ENCODE results near the gene USP6NL.

The USP6NL gene

GRCh38 chr10:11570751-11571150 lies 40.7 kb downstream of the USP6NL start:
- CTCF ChIA-PET = interaction anchor here (1.4 kb wide), 1 partner anchor 10 kb away, joined by 4 read pairs; no protein-coding TSS in a partner anchor

GRCh38 chr10:11569471-11569870 lies 42.0 kb downstream of the USP6NL start:
- no peak for TF ChIP-seq CTBP1 (IDR thresholded peaks at IDR 0.05; ENCODE audit: borderline replicate concordance)
- TF ChIP-seq TARDBP (IDR thresholded peaks at IDR 0.05) = no peak
- no peak for TF ChIP-seq SUZ12 (IDR thresholded peaks at IDR 0.05)
- TF ChIP-seq FOXA1 (IDR thresholded peaks at IDR 0.05) = no peak
- TF ChIP-seq HDGF (IDR thresholded peaks at IDR 0.05; ENCODE audit: borderline replicate concordance) = no peak
- TF ChIP-seq ELF4 (IDR thresholded peaks at IDR 0.05) = no peak
- no peak for TF ChIP-seq ZNF384 (IDR thresholded peaks at IDR 0.05)
- no peak for TF ChIP-seq FOXK2 (IDR thresholded peaks at IDR 0.05)
- no peak for TF ChIP-seq ARNT (IDR thresholded peaks at IDR 0.05)
- TF ChIP-seq NFRKB (IDR thresholded peaks at IDR 0.05) = no peak
- TF ChIP-seq LEF1 (IDR thresholded peaks at IDR 0.05; ENCODE audit: borderline replicate concordance) = no peak
- POLR2A ChIA-PET = no interaction called here
- no peak for DNase-seq (ENCODE audit: extremely low spot score)
- CTCF ChIA-PET = interaction anchor here (1.4 kb wide), 1 partner anchor 9 kb away, joined by 4 read pairs; no protein-coding TSS in a partner anchor

More at GRCh38 chr10:11570751-11571150, 40.7 kb downstream of the USP6NL start:
- TF ChIP-seq BHLHE40 (IDR thresholded peaks at IDR 0.05; ENCODE audit: borderline replicate concordance) (no peak), TARDBP (IDR thresholded peaks at IDR 0.05) (no peak), L3MBTL2 (conservative IDR thresholded peaks at IDR 0.05) (no peak), LEF1 (IDR thresholded peaks at IDR 0.05; ENCODE audit: borderline replicate concordance) (no peak), SP1 (IDR thresholded peaks at IDR 0.05) (no peak), CTBP1 (IDR thresholded peaks at IDR 0.05; ENCODE audit: borderline replicate concordance) (no peak), FOXK2 (IDR thresholded peaks at IDR 0.05) (no peak), ELF4 (IDR thresholded peaks at IDR 0.05) (no peak), SUZ12 (IDR thresholded peaks at IDR 0.05) (no peak), NFRKB (IDR thresholded peaks at IDR 0.05) (no peak)
- TF ChIP-seq, protein P1, sequence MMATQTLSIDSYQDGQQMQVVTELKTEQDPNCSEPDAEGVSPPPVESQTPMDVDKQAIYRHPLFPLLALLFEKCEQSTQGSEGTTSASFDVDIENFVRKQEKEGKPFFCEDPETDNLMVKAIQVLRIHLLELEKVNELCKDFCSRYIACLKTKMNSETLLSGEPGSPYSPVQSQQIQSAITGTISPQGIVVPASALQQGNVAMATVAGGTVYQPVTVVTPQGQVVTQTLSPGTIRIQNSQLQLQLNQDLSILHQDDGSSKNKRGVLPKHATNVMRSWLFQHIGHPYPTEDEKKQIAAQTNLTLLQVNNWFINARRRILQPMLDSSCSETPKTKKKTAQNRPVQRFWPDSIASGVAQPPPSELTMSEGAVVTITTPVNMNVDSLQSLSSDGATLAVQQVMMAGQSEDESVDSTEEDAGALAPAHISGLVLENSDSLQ (IDR thresholded peaks at IDR 0.05) = no peak
- no peak for DNase-seq (ENCODE audit: extremely low spot score)
- POLR2A ChIA-PET = no interaction called here

DNA sequence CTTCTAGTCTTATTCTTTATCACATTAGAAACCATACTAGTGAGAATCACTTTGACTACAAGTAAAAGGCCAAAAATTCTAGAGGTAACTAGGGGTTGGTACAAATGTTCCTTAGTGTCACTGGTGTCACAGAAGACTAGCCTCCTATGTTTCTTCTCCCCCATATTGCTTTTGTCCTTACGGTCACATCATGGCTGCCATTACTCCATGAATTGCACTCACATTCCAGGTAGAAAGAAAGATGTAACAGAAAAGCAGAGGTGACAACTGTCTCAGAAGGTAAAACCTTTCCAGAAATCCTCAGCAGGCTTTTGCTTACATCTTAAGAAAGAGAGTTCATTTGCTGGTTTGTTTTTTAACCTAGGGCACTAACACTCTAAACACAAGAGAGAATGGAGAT lies 42.9 kb downstream of the USP6NL start:
- ChIA-PET CTCF (no interaction called here), POLR2A (no interaction called here)
- TF ChIP-seq, protein P1 (IDR thresholded peaks at IDR 0.05) = no peak
- TF ChIP-seq ARNT (IDR thresholded peaks at IDR 0.05) (no peak), FOXA1 (IDR thresholded peaks at IDR 0.05) (no peak), SUZ12 (IDR thresholded peaks at IDR 0.05) (no peak), ZNF384 (IDR thresholded peaks at IDR 0.05) (no peak), SP1 (IDR thresholded peaks at IDR 0.05) (no peak)
- no peak for DNase-seq (ENCODE audit: extremely low spot score)

GRCh38 chr10:11564741-11565140 lies 46.7 kb downstream of the USP6NL start:
- CTCF ChIA-PET = no interaction called here
- TF ChIP-seq, protein P1 (IDR thresholded peaks at IDR 0.05) = no peak
- no peak for TF ChIP-seq CTBP1 (IDR thresholded peaks at IDR 0.05; ENCODE audit: borderline replicate concordance)
- no peak for TF ChIP-seq L3MBTL2 (conservative IDR thresholded peaks at IDR 0.05)
- no peak for TF ChIP-seq ZNF384 (IDR thresholded peaks at IDR 0.05)
- TF ChIP-seq FOXM1 (IDR thresholded peaks at IDR 0.05; ENCODE audit: borderline replicate concordance) = no peak
- no peak for TF ChIP-seq LEF1 (IDR thresholded peaks at IDR 0.05; ENCODE audit: borderline replicate concordance)
- no peak for TF ChIP-seq ARNT (IDR thresholded peaks at IDR 0.05)
- TF ChIP-seq BHLHE40 (IDR thresholded peaks at IDR 0.05; ENCODE audit: borderline replicate concordance) = no peak
- TF ChIP-seq ELF4 (IDR thresholded peaks at IDR 0.05) = no peak
- no peak for DNase-seq (ENCODE audit: extremely low spot score)
- POLR2A ChIA-PET = no interaction called here

- no peak for DNase-seq (ENCODE audit: extremely low spot score)
- TF ChIP-seq FOXA1 (IDR thresholded peaks at IDR 0.05) (no peak), SP1 (IDR thresholded peaks at IDR 0.05) (no peak), L3MBTL2 (conservative IDR thresholded peaks at IDR 0.05) (no peak), CTBP1 (IDR thresholded peaks at IDR 0.05; ENCODE audit: borderline replicate concordance) (no peak), SUZ12 (IDR thresholded peaks at IDR 0.05) (no peak), FOXM1 (IDR thresholded peaks at IDR 0.05; ENCODE audit: borderline replicate concordance) (no peak), TARDBP (IDR thresholded peaks at IDR 0.05) (no peak), HDGF (IDR thresholded peaks at IDR 0.05; ENCODE audit: borderline replicate concordance) (no peak), ZNF384 (IDR thresholded peaks at IDR 0.05) (no peak), LEF1 (IDR thresholded peaks at IDR 0.05; ENCODE audit: borderline replicate concordance) (no peak), FOXK2 (IDR thresholded peaks at IDR 0.05) (no peak), NFRKB (IDR thresholded peaks at IDR 0.05) (no peak), ELF4 (IDR thresholded peaks at IDR 0.05) (no peak), ARNT (IDR thresholded peaks at IDR 0.05) (no peak), BHLHE40 (IDR thresholded peaks at IDR 0.05; ENCODE audit: borderline replicate concordance) (no peak)
- TF ChIP-seq, protein P1 (IDR thresholded peaks at IDR 0.05) = no peak
- ChIA-PET CTCF (no interaction called here), POLR2A (no interaction called here)
These were observed 47.5 kb downstream of the USP6NL start for GRCh38 chr10:11563936-11564335.

GRCh38 chr10:11562888-11563287 lies 48.6 kb downstream of the USP6NL start:
- CTCF ChIA-PET = interaction anchor here (0.6 kb wide), 1 partner anchor 585 kb away, joined by 7 read pairs; no protein-coding TSS in a partner anchor
- POLR2A ChIA-PET = no interaction called here
- no peak for DNase-seq (ENCODE audit: extremely low spot score)
- no peak for TF ChIP-seq ARNT (IDR thresholded peaks at IDR 0.05)
